Spleen (tissue), 7 donors: ENCODE results near the gene ZXDC.

ENCODE experiments used
- CTCF ChIP-seq, 11 experiments: fragments of 200-600 bp in 7 of 11; fragments of 450-650 bp in 4 of 11; sonication (generic) in 4 of 11; IDR thresholded peaks in 8 of 11; conservative IDR thresholded peaks in 3 of 11; 1 replicate in 7 of 11; 2 replicates in 4 of 11; pipeline versions ENCODE4 v1.4.0 to v1.8.0; 2016 to 2021; ENCODE audit warnings: antibody characterized with exemption in 11 of 11, inconsistent platforms in 4 of 11, mild to moderate bottlenecking in 1 of 11
- POLR2A ChIP-seq, 3 donors: fragments of 450-650 bp; IDR thresholded peaks; one replicate each; pipeline ENCODE4 v1.5.1; 2017; ENCODE audit warnings: antibody characterized with exemption in 3 of 3, mild to moderate bottlenecking in 1 of 3
- POLR2AphosphoS5 ChIP-seq, 3 donors: sonication (generic); formaldehyde crosslinking; IDR thresholded peaks; one replicate each; pipeline ENCODE4 v1.5.1; 2017; ENCODE audit warnings: antibody characterized with exemption in 3 of 3
- donor health status: DM: no; HTN: no; CAD: no; lungs with moderate emphysema.
- donor health status: DM: no; HTN: no; CAD: no.
- donor health status: DM: no; HTN: no; CAD: no.

GRCh38 chr3:126391631-126392030 is 84.1 kb downstream of the ZXDC start:
- TF ChIP-seq POLR2A (IDR thresholded peaks at IDR 0.05) = no peak
- no peak for TF ChIP-seq CTCF (IDR thresholded peaks at IDR 0.05 in 8 of 11, conservative IDR thresholded peaks at IDR 0.05 in 3 of 11)
- TF ChIP-seq POLR2AphosphoS5 (IDR thresholded peaks at IDR 0.05) = no peak
